Breast epithelium (tissue), 3 donors: ENCODE data around the gene DPY19L1.

Source experiments
- POLR2A ChIP-seq: fragments of 450-650 bp; IDR thresholded peaks from one replicate; pipeline ENCODE4 v1.6.1; 2016; ENCODE audit warnings: antibody characterized with exemption, mild to moderate bottlenecking, moderate library complexity
- POLR2AphosphoS5 ChIP-seq, 3 donors: sonication (generic); formaldehyde crosslinking; IDR thresholded peaks; one replicate each; pipeline ENCODE4 v1.6.1; 2017; ENCODE audit warnings: antibody characterized with exemption in 3 of 3
- TF ChIP-seq, protein P1 (sequence below), 3 donors: fragments of 450-650 bp; IDR thresholded peaks; one replicate each; pipeline ENCODE4 v1.5.1; 2016 to 2017; ENCODE audit warnings: antibody characterized with exemption in 3 of 3, mild to moderate bottlenecking in 3 of 3, moderate library complexity in 3 of 3

DNA sequence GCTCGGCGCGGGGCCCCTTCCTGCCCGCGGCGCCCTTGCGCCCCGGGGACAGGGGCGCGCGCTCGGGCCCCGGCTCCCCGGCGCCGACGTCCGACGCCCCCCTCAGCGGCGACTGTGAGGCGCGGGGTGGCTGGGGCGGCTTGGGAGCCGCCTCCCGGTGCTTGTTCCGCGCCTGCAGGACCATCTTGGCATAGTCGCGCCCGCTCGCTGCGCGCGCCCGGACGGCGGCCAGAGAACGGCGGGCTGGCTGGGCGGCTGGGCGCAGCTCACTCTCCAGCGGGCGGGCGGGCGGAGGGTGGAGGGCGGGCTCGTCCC, at the start of gene DPY19L1:
- TF ChIP-seq, protein P1, sequence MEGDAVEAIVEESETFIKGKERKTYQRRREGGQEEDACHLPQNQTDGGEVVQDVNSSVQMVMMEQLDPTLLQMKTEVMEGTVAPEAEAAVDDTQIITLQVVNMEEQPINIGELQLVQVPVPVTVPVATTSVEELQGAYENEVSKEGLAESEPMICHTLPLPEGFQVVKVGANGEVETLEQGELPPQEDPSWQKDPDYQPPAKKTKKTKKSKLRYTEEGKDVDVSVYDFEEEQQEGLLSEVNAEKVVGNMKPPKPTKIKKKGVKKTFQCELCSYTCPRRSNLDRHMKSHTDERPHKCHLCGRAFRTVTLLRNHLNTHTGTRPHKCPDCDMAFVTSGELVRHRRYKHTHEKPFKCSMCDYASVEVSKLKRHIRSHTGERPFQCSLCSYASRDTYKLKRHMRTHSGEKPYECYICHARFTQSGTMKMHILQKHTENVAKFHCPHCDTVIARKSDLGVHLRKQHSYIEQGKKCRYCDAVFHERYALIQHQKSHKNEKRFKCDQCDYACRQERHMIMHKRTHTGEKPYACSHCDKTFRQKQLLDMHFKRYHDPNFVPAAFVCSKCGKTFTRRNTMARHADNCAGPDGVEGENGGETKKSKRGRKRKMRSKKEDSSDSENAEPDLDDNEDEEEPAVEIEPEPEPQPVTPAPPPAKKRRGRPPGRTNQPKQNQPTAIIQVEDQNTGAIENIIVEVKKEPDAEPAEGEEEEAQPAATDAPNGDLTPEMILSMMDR (IDR thresholded peaks at IDR 0.05), result no peak
- TF ChIP-seq POLR2A (no peak), POLR2AphosphoS5 (IDR thresholded peaks at IDR 0.05) (no peak)
